Midbrain (tissue), 1 donor: ENCODE measurements around the gene CLDN11.

Experiments used
- DNase-seq: peaks from one replicate; lab custom pipeline; 2025; lab: John Stamatoyannopoulos, UW

Gene CLDN11

GRCh38 chr3:170426240-170426797 is 7.7 kb downstream of the CLDN11 start:
- DNase-seq = no peak

GRCh38 chr3:170428095-170428494 is 9.4 kb downstream of the CLDN11 start:
- DNase-seq = no peak

- peak; percentile 30 for DNase-seq
These were observed 10.4 kb downstream of the CLDN11 start for GRCh38 chr3:170429050-170429449.

- no peak for DNase-seq
These were observed 12.4 kb downstream of the CLDN11 start for GRCh38 chr3:170431054-170431453.

- DNase-seq = no peak
These were observed 13.7 kb downstream of the CLDN11 start for GRCh38 chr3:170432416-170432815.

GRCh38 chr3:170436697-170437096 is 18.0 kb downstream of the CLDN11 start:
- DNase-seq = no peak

GRCh38 chr3:170437176-170437575 is 18.5 kb downstream of the CLDN11 start:
- peak; percentile 87 for DNase-seq

- peak; percentile 40 for DNase-seq
These were observed 19.2 kb downstream of the CLDN11 start for GRCh38 chr3:170437696-170438407.

GRCh38 chr3:170438836-170439235 is 20.2 kb downstream of the CLDN11 start:
- no peak for DNase-seq

- DNase-seq = no peak
These were observed 21.7 kb downstream of the CLDN11 start for GRCh38 chr3:170440344-170440743.

GRCh38 chr3:170441412-170441811 is 22.7 kb downstream of the CLDN11 start:
- no peak for DNase-seq

GRCh38 chr3:170442947-170443346 is 24.3 kb downstream of the CLDN11 start:
- no peak for DNase-seq

- no peak for DNase-seq
These were observed 24.8 kb downstream of the CLDN11 start for GRCh38 chr3:170443457-170443856.

- no peak for DNase-seq
These were observed 29.9 kb downstream of the CLDN11 start for GRCh38 chr3:170448584-170448983.

- DNase-seq = no peak
These were observed 31.4 kb downstream of the CLDN11 start for GRCh38 chr3:170450039-170450438.

- no peak for DNase-seq
These were observed 35.8 kb downstream of the CLDN11 start for GRCh38 chr3:170454509-170454908.

GRCh38 chr3:170458285-170458684 is 39.6 kb downstream of the CLDN11 start:
- DNase-seq = no peak

GRCh38 chr3:170463011-170463410 is 44.3 kb downstream of the CLDN11 start:
- no peak for DNase-seq

GRCh38 chr3:170465955-170466354 is 47.3 kb downstream of the CLDN11 start:
- DNase-seq = no peak

GRCh38 chr3:170467007-170467406 is 48.3 kb downstream of the CLDN11 start:
- peak; percentile 77 for DNase-seq

GRCh38 chr3:170467571-170468147 is 49.0 kb downstream of the CLDN11 start:
- no peak for DNase-seq

GRCh38 chr3:170469151-170470062 is 50.7 kb downstream of the CLDN11 start:
- DNase-seq = no peak
